ENCODE measurements around the gene PP2D1. TPM values are rescaled to one million over a fixed set of nuclear protein-coding genes. Genes with fewer than 3 reads are reported as not detected.
"Not testable (repeated sequence)": the region's sequence is repeated elsewhere in the genome, so short reads cannot be mapped to it uniquely, and the experiment has no call there.

The PP2D1 gene
- total RNA-seq, 1 donor from 2014 or later = not detected

DNA sequence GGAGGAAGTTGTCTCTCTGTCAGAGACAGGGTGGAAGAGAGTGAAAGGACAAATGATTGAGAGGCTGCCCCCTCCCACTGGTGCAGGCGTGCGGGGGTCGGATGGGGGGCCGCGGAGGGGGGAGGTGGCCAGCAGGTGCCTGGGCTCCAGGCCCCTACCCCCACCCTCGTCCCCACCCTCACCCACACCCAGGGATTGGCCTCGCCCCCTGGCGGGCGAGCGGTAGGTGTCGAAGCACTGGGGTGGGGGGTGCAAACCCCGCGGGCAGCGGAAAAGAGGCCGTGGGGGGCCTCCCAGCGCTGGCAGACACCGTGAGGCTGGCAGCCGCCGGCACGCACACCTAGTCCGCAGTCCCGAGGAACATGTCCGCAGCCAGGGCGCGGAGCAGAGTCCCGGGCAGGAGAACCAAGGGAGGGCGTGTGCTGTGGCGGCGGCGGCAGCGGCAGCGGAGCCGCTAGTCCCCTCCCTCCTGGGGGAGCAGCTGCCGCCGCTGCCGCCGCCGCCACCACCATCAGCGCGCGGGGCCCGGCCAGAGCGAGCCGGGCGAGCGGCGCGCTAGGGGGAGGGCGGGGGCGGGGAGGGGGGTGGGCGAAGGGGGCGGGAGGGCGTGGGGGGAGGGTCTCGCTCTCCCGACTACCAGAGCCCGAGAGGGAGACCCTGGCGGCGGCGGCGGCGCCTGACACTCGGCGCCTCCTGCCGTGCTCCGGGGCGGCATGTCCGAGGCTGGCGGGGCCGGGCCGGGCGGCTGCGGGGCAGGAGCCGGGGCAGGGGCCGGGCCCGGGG, 27.9 kb upstream of the PP2D1 start, which contains the start of gene KAT2B:
Gene KAT2B, plus strand, starts transcription at position 682 of the 783 bp plus-strand sequence. Its CDS starts 32 bp downstream, at position 714.
- no peak for DNase-seq (ENCODE audit: low read depth)
- TF ChIP-seq, protein P1, sequence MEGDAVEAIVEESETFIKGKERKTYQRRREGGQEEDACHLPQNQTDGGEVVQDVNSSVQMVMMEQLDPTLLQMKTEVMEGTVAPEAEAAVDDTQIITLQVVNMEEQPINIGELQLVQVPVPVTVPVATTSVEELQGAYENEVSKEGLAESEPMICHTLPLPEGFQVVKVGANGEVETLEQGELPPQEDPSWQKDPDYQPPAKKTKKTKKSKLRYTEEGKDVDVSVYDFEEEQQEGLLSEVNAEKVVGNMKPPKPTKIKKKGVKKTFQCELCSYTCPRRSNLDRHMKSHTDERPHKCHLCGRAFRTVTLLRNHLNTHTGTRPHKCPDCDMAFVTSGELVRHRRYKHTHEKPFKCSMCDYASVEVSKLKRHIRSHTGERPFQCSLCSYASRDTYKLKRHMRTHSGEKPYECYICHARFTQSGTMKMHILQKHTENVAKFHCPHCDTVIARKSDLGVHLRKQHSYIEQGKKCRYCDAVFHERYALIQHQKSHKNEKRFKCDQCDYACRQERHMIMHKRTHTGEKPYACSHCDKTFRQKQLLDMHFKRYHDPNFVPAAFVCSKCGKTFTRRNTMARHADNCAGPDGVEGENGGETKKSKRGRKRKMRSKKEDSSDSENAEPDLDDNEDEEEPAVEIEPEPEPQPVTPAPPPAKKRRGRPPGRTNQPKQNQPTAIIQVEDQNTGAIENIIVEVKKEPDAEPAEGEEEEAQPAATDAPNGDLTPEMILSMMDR (conservative IDR thresholded peaks at IDR 0.05; ENCODE audit: low read depth, low read length) = peak; percentile 63
- H3K4me3 ChIP-seq (ENCODE audit: low read depth, low read length) = peak within 1 kb of the TSS; percentile 86

DNA sequence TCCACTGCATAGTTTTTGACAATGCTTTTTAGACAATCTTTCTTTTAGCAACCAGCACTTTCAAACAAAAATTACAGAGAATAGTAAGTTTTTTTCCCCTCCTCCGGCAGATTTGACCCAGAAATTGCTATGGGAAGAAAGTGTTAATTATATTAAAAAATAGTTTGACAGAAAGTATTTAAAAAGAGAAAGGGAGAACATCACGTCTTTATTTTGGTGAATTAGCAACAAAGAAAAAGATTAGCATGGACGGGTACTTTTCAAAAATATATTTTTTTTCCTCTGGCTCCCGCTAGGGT, 27.4 kb upstream of the PP2D1 start:
- H3K4me3 ChIP-seq (ENCODE audit: low read depth, low read length) = peak overlapping the region; percentile 86
- TF ChIP-seq, protein P1 (conservative IDR thresholded peaks at IDR 0.05; ENCODE audit: low read depth, low read length) = no peak
- no peak for DNase-seq (ENCODE audit: low read depth)

GRCh38 chr3:20038699-20039465, 26.8 kb upstream of the PP2D1 start:
- TF ChIP-seq, protein P1 (conservative IDR thresholded peaks at IDR 0.05; ENCODE audit: low read depth, low read length) = no peak
- no peak for DNase-seq (ENCODE audit: low read depth)
- H3K4me3 ChIP-seq (ENCODE audit: low read depth, low read length) = peak overlapping the region; percentile 86

DNA sequence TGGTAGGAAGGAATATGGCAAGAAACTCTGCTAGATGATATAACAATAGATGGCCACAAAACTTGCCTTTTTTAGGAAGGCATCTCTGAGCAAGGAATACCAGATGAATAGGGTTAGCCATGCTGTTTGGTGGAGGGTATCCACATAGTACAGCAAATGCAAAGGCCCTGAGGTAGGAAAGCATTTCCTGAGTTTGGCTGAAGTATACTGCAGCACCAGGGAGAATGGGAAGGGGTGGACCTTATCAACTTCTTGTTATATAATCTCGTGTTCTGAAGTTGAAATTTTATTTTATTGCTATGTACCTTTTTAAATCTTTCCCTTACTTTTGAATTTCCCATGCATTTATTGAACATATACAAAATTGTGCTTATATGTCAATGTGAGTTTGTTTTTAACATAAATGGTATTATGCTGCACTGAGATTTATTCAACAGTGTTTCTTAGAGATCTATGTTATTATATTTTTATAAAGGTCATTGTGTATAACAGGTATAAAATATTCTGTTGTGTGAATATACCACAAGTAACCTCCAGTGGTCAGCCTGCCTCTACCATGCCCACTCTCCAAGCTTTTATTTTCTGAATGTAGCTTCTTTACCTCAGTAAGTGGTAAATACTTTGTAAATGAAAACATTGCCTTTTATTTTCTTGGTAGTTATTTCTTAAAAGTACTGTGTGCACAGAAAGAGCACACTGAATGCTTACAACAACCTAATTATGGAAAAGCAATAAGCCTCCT, 25.4 kb upstream of the PP2D1 start:
- DNase-seq (ENCODE audit: low read depth) = no peak
- H3K4me3 ChIP-seq (ENCODE audit: low read depth, low read length) = no peak overlapping the region
- TF ChIP-seq, protein P1 (conservative IDR thresholded peaks at IDR 0.05; ENCODE audit: low read depth, low read length) = peak; percentile 38

GRCh38 chr3:20035019-20035418, 23.0 kb upstream of the PP2D1 start:
- no peak for DNase-seq (ENCODE audit: low read depth)
- H3K4me3 ChIP-seq (ENCODE audit: low read depth, low read length) = no peak overlapping the region
- TF ChIP-seq, protein P1 (conservative IDR thresholded peaks at IDR 0.05; ENCODE audit: low read depth, low read length) = no peak

- not testable (repeated sequence) for H3K4me3 ChIP-seq (ENCODE audit: low read depth, low read length); DNase-seq (ENCODE audit: low read depth)
Measured at GRCh38 chr3:20031939-20032338, 19.9 kb upstream of the PP2D1 start.

DNA sequence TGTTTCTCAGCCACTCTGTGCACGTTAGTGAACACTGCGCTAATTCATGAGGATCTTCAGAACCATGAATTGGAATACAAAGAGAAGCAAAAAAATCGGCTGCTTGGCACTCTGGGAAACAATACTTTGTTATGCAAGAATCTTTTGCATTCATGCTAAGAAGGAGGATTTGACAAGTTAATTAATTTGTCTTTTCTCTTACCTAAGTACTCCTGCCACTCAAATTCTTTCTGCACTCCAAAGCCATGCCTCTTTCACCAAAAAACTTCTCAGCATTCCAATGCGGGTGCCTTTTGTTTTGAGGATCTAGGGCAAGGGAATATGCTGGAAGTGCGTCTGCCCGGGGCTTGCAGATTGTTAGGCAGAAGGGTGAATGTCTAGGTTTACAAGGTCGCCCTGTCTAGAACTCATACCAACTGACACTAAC, 16.9 kb upstream of the PP2D1 start:
- no peak overlapping the region for H3K4me3 ChIP-seq (ENCODE audit: low read depth, low read length)
- TF ChIP-seq, protein P1 (conservative IDR thresholded peaks at IDR 0.05; ENCODE audit: low read depth, low read length) = no peak
- DNase-seq (ENCODE audit: low read depth) = no peak

All from epithelial cell of proximal tubule (primary cell).